Stimulated activated CD4-positive, alpha-beta T cell treated with anti-CD3 and anti-CD28 coated beads, TNF-alpha, amount 100 ng/mL, for 48 hours (primary cell): ENCODE data around the gene MPC1.
"Not testable (repeated sequence)": the region's sequence is repeated elsewhere in the genome, so short reads cannot be mapped to it uniquely, and the experiment has no call there.

Source experiments
- DNase-seq, 3 donors: peaks; one replicate each; pipeline ENCODE4 v3.0.0-alpha.2; 2020; ENCODE audit warnings: low read depth in 3 of 3

MPC1 gene

DNA sequence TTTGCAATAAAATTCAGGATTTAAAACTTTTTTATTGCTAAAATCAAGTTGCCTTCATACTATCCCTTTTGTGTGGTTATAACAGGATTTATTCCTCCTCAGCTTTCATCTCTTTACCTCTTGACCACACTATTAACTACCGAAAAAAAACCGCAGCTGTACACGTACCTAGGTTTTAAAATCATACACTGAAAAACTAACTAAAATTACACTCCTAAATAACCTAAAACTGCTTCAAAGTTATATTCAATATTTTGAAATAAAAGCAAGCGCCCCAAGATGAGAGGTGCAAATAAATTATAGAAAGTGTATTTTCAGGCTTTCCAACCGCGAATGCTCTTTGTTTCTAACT, 1.4 kb downstream of the MPC1 start:
- DNase-seq = no peak

DNA sequence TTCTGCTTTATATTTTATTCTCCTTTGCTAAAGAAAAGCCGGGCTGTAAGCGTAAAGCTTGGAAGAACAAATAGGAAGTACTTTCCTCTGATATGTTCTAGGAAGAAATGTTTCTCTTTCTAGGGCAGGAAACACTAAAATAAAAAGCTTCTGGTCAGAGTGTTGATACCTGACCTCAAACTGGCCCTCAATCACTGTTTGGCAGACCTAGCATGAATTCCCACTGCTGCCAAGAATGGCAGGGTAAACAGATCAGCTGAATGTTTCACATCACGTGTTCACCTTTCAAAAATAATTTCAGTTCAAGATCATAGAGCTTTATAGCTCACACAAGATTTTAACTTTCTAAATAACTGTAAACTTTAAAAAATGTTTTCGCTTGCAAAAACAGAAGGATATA, 2.9 kb downstream of the MPC1 start:
- no peak for DNase-seq

DNA sequence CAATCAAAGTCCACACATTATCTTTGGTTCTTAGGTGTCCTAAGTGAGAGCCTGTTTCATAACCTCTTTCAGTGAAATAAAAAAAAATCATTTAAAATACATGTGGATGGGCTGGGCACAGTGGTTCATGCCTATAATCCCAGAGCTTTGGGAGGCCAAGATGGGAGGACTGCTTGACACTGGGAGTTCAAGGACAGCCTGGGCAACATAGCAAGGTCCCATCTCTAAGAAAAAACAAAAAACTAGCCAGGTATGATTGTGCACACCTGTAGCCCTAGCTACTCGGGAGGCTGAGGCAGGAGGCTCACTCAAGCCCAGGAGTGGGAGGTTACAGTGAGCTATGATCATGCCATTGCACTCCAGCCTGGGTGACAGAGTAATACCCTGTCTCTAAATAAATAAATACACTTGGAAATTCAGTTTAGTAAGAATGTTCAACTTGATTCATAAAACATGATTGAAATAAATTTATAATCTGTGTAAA, 3.6 kb downstream of the MPC1 start:
- DNase-seq = no peak

DNA sequence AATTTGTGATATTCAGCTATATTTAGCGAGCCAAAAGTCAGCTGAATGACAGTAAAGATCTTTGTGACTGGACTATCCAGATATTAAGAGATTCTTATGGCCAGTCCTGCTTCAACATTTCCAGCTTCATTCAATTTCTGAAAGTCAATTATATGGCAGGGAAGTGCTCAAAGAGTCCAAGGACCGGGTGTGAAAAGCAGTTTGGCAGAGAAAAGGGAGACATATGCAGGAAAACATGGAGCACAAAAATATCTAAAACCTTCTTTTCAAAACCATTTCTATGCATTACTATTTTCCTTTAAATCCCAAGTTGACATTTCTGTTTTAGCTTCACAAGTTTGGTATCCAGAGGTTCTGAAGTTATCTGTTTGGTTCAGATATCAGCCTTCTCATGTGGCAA, 5.0 kb downstream of the MPC1 start:
- no peak for DNase-seq

DNA sequence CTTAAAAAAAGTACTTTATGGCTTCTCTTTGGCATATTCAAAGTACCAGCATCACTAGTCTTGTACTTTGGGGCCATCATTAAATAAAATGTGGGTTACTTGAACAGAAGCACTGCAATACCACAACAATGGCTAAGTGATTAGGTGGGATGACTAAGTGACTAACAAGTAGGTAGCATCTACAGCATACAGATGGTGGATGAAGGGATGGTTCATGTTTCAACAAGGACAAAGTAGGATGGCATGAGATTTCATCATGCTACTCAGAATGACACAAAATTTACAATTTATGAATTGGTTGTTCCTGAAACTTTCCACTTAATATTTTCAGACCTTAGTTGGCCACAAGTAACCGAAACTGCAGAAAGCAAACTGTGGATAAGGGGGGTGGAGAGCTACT, 7.7 kb downstream of the MPC1 start:
- no peak for DNase-seq

DNA sequence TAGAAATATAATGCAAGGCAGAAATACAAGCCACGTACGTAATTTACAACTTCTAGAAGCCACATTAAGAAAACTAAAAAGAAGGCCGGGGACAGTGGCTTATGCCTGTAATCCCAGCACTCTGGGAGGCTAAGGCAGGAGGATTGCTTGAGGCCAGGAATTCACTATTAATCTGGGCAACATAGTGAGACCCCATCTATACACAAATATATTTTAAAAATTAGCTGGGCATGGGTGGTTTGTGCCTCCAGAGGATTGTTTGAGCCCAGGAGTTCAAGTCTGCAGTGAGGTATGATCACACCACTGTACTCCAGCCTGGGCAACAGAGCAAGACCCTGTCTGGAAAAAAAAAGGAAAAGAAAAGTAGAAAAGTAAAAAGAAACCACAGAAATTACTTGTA, 12.3 kb downstream of the MPC1 start:
- DNase-seq = no peak

DNA sequence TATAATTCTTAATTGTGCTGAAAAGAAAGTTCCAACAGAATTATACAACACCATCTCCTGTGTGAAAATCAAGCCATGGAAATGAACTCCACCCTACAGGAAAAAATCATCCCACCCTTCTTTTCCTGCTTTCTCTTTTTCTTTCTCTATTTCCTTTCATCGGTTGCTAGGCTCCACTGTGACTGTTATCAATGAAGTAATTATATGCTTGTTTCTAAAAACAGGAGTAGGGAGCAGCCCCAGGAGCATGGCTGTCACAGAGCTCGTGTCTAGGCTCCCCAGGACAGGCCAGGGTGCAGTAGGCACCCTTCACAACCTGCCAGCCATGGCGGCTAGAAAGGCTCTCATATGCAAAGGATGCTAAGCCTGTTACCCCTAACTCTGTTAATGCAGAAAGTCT, 13.0 kb downstream of the MPC1 start:
- DNase-seq = no peak

DNA sequence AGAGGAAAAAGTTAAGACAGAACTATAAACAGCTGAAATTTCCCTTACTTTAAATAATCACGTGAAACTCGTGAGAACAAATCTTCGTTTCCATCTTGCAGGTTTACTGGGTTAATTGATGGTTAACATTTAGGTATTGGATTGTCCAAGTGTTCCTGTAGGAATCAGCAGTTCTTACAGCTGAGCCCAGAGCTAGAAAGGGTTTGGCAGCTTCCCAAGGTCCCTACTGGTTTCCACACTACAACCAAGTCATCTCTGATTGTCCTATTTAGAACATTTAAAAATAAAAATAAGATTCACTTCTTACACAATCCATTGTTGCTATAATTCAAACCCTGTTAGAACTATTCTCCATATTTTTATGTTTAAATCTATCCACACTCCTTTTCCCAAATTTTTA, 15.8 kb downstream of the MPC1 start:
- no peak for DNase-seq

DNA sequence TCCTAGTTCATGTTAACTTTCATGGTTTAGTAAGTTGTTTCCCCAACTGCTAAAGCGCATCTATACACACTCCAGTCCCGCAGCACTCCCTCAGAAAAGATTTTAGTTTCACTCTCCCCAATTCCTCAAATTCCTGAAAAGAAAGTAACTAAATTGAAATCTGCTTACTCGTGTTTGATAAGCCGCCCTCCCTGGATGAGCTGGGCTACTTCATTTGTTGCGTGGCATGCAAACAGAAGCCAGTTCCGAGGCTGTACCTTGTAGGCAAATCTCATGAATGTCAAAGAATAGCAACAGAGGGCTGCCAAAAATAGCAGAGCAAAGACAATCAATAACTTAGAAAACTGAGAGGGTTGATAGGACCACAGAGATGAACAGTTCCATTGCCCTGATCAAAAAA, 16.9 kb downstream of the MPC1 start:
- no peak for DNase-seq

DNA sequence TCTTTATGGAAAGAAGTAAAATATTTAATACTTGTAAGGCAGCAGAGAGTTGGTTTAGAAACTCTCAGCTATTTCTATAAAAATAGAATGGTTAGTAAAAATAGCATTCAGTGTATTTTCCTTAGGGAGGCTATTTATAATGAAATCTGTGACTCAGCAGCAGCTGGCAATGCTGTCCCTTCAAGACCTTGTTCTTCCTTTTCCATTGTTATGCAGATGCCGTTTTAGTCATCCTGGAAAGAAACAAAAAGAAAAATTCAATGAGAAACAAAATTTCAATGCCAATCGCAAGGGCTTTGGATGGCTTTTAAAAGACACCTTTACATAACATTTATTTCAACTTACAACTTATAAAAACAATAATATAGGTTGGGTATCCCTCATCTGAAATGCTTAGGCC, 17.5 kb downstream of the MPC1 start:
- DNase-seq = no peak

DNA sequence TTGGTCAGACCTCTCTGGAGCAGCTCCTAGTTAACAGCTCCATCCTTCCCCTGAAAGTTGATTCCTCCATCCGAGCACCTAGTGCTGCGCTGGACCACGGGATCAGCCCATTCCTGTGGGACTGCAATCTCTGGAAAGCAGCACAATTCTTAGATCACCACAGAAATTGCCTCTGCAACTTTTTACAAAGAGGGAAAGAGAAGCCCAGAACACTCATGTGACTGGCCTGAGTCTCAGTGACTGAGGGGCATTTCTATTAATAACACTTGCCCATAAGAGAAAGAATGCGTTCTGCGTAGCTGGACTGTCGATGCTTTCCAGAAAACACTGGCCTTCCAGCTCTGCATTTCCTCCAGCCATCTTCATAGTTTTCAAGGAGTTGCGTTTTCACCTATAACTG, 18.3 kb downstream of the MPC1 start:
- no peak for DNase-seq

DNA sequence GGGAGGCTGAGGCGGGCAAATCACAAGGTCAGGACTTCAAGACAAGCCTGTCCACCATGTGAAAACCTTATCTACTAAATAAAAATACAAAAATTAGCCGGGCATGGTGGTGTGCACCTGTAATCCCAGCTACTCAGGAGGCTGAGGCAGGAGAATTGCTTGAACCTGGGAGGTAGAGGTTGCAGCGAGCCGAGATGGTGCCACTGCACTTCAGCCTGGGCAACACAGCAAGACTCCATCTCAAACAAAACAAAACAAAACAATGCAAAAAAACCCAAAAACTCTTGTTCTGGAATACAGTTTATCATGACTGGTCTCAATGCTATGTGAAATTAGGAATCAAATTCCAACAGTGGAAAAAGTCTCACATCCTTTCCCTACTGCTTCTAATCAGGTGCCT, 20.3 kb downstream of the MPC1 start:
- not testable (repeated sequence) for DNase-seq

DNA sequence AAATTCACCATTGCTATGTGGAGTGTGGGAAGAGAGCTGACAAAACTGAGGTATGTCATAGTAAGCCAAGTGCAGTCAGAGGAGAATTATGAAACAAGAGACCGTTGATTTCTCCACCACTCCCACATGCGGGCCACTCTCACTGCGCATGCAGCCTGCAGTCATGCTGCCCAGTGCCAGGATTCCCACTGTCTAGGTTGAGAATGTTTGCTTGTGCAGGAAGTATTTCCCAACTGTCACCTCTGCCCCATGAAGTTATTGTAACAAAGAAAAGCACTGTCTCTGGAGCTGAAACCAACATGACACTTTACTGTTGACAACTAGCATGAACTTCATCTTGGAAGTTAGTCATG, 21.7 kb downstream of the MPC1 start:
- no peak for DNase-seq

DNA sequence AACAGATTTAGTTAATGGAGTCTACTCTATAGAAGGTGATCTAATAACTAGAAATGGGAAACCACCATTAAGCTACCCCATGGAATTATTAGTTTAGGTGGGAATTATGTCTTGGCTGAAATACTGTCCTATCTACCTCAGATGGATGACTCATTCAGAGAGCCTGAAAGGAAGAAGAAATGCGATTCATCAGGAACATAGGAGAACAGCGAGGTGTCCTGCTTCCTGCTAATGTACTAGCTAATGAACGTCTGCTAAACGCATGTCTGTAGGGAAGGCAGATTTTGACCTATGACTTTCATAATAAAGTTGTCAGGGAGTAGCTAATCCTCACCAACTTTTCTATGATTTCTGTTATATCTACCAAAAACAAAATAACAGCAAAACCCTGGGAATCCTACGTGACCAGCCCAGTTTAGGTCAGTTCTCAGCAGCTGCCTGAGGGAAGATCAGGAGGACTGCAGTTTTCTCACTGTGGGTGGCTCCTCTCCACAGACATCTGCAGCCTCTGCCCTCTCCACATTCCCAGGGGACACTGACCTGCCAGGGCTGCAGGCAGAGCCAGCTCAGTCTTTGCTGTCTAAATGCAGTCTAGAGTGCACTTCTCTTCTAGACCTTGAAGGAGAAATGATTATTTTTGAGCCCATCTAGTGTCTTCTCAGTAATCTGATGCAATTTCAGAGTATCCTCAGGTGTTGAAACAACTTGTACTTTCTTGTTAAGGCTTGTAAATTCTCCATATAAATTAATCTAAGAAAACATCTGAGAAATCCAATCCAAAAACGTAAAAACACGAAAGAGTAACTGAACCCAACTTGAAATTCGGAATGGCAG, 22.3 kb downstream of the MPC1 start:
- no peak for DNase-seq

DNA sequence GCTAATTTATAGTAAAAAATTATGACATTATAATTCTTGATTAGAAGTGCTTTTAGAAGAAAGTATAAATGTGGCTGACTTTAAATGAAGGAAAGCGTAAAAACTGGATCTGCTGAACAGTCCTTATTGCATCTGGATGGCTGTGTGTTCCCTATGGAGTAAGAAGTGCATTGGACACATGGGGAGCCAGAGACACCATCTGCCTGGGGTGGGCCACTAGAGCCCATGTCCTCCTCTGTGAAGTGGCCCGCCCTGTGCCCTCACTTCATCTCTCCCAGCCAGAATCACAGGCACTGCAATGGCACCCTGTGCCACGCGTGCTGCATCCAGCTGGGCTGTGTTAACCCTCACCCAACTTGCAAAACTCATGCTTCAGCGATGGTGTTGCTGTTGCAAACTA, 27.2 kb downstream of the MPC1 start:
- no peak for DNase-seq

DNA sequence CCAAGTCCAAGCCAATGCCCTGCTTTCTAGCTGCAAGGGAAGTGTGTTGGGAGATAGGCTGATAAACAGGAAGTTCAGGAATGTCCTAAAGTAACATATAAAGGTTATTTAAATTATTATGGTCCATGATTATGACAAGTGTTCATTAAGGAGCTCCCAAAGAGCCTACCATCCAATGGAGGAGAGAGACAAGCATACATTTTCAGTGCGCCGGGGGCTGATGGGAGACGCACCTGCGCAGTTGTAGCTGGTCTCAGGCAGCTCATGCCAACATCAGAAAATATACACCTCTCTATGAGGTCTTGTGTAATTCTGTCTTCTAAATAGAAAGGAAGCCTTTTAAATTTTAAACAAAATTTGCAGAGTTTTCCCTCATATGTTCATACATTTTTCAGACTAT, 27.8 kb downstream of the MPC1 start:
- no peak for DNase-seq

DNA sequence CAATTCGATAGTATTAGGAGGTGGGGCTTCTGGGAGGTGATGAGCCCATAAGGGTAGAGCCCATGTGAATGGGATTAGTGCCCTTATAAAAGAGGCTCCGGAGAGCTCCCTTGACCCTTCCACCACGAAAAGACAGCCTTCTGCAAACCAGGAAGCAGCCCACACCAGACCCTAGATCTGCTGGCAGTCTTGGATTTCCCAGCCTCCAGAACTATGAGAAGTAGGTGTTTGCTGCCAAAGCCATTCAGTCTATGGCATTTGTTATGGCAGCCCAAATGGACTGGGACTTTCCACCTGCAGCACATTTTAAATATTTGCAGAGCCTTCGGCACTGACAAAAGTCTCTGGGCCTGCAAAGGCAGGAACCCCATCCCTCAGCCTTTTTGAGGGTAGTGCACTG, 28.6 kb downstream of the MPC1 start:
- no peak for DNase-seq

DNA sequence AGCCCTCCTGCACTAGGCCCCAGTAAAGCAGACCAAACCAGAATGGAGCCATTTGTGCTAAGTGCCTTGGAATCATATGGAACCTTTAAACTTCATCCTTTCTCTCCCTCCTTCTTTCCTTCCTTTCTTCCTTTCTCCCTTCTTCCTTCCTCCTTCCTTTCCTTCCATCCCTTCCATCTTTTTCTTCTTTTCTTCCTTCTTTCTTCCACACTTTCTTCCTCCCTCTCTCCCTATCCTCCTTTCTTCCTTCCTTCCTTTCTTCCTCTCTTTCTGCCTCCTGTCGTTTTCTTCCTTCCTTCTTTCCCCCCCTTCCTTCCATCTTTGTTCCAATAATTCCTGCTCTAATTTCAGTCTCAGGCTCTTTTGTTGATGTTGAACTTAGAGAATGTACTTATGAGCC, 29.2 kb downstream of the MPC1 start:
- no peak for DNase-seq

DNA sequence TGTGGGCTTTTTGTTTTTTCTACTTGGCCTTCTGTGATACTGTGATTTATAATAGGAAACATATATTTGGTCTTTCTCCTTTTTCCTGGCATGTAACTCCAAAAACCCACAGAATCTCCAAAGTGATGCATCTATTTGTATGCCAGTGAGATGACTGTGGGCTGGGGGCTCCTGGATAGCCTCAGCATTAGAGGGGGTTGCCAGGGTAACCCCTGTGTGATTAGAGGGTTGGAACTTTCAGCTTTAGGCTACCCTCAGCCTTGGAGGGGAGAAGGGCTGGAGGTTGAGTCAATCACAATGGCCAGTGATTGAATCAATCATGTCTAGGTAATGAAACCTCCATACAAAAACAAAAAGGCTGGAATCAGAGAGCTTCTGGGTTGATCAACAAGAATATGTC, 29.8 kb downstream of the MPC1 start:
- no peak for DNase-seq

DNA sequence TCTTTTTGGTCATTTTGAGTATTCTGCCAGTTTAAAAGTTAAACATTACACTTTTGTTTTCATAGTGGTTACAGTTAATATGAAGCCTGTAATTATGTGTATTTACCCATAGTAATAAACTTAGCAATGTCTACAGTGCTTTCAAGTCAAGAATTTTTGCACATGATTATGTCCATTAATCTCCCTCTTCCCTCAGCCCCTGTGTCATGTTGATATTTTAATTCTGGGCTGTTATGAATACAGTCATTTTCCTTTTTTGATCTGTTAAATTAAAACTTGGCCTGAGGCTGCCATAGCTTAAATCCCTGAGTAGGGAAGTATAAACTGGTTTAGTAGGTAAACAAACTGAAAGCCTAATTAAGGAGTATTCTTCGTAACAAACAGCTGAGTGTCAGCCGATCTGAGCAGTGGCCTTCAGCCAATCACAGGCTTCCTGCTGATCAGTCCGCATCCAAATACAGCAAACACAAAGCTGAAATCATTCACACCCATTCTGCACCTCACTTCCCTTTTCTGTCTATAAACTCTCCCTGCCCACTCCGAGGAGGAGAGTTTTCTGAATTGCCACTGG, 30.9 kb downstream of the MPC1 start:
- DNase-seq = no peak

DNA sequence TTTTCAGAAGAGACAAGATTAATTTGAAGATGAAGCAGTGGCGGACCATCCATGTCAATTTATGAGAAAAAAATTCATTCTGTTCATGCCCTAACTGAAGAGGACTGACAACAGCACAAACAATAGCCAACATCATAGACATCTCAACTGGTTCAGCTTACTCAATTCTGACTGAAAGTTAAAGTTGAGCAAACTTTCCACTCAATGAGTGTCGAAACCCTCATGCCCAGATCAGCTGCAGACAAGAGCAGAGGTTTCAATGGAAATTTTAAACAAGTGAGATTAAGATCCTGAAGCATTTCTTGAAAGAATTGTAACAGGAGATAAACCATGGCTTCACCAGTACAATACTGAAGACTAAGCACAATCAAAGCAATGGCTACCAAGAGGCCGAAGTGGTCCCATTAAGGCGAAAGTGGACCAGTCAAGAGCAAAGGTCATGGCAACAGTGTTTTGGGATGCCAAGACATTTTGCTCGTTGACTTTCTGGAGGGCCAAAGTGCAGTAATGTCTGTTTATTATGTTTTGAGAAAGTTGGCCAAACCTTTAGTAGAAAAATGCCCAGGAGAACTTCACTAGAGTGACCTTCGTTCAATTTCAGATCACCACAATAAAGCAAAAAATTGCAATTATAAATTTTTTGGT, 34.3 kb downstream of the MPC1 start:
- DNase-seq = no peak

DNA sequence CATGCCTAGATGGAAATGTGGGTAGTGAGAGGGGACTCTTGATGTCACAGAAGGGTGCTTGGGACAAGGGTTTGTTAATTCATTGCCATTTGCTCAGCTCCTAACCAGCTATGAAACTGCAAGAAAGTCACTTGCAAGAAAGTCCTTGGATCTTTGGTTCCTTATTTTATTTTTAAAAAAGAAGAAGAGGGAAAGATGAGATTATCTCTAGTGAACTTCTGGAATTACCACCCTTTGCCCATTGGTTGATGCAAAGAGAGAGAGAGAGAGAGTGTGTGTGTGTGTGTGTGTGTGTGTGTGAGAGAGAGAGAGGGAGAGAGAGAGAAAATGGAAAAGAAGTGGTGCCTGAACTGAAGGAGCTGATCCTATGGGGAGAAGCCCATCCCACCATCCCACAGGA, 35.8 kb downstream of the MPC1 start:
- DNase-seq = no peak

DNA sequence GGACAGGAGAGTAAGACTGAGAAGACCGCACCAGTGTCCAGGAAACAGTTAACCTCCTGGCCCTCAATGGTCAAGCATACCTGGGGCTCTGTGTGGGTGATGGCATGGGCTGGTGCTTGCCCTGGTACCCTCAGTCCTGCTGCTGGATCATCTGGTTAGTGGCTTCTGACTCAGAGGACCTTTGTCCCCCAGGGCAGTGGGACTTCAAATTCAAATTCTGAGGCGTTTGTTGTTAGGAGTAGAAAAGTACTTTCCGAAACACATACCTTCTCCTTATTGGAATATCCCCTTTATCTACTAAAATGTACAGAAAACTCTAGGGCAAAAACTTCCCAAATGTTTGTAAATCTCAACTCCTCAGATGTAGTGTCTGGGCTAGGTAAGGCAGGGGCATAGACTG, 36.3 kb downstream of the MPC1 start:
- DNase-seq = no peak
